Measurements from ENCODE around the gene STK33. TPM values are rescaled to one million over a fixed set of nuclear protein-coding genes. Genes with fewer than 3 reads are reported as not detected.

The STK33 gene
- total RNA-seq, 1 donor from 2014 or later = 17.9 TPM

- H3K27ac Mint-ChIP-seq (ENCODE audit: unreplicated experiment) = no peak overlapping the region
- H3K27me3 Mint-ChIP-seq (ENCODE audit: unreplicated experiment) = no peaks in the 10 kb centered on the region
- TF ChIP-seq CTCF (IDR thresholded peaks at IDR 0.05; ENCODE audit: unreplicated experiment) = no peak
- H3K4me1 Mint-ChIP-seq (ENCODE audit: unreplicated experiment) = no peaks in the 10 kb centered on the region
- H3K9me3 Mint-ChIP-seq (ENCODE audit: unreplicated experiment) = no peaks in the 10 kb centered on the region
- H3K4me3 Mint-ChIP-seq (ENCODE audit: unreplicated experiment) = no peak overlapping the region
- H3K36me3 Mint-ChIP-seq (ENCODE audit: low read depth, unreplicated experiment) = no peaks in the 10 kb centered on the region
- no peak for DNase-seq (ENCODE audit: low spot score)
Measured at GRCh38 chr11:8541448-8541847, 52.6 kb downstream of the STK33 start.

GRCh38 chr11:8533332-8533731 lies 60.7 kb downstream of the STK33 start:
- Mint-ChIP-seq H3K9me3 (ENCODE audit: unreplicated experiment) (no peaks in the 10 kb centered on the region), H3K27me3 (ENCODE audit: unreplicated experiment) (peaks cover 1% of the 10 kb centered on the region), H3K36me3 (ENCODE audit: low read depth, unreplicated experiment) (no peaks in the 10 kb centered on the region), H3K27ac (ENCODE audit: unreplicated experiment) (no peak overlapping the region), H3K4me1 (ENCODE audit: unreplicated experiment) (peaks cover 11% of the 10 kb centered on the region), H3K4me3 (ENCODE audit: unreplicated experiment) (no peak overlapping the region)
- no peak for DNase-seq (ENCODE audit: low spot score)
- TF ChIP-seq CTCF (IDR thresholded peaks at IDR 0.05; ENCODE audit: unreplicated experiment) = no peak

- Mint-ChIP-seq H3K27ac (ENCODE audit: unreplicated experiment) (no peak overlapping the region), H3K4me1 (ENCODE audit: unreplicated experiment) (peaks cover 18% of the 10 kb centered on the region), H3K36me3 (ENCODE audit: low read depth, unreplicated experiment) (no peaks in the 10 kb centered on the region), H3K27me3 (ENCODE audit: unreplicated experiment) (peaks cover 1% of the 10 kb centered on the region), H3K9me3 (ENCODE audit: unreplicated experiment) (no peaks in the 10 kb centered on the region), H3K4me3 (ENCODE audit: unreplicated experiment) (no peak overlapping the region)
- DNase-seq (ENCODE audit: low spot score) = no peak
- TF ChIP-seq CTCF (IDR thresholded peaks at IDR 0.05; ENCODE audit: unreplicated experiment) = no peak
Measured at GRCh38 chr11:8532475-8532874, 61.6 kb downstream of the STK33 start.

GRCh38 chr11:8531982-8532381 lies 62.0 kb downstream of the STK33 start:
- no peaks in the 10 kb centered on the region for H3K36me3 Mint-ChIP-seq (ENCODE audit: low read depth, unreplicated experiment)
- H3K4me1 Mint-ChIP-seq (ENCODE audit: unreplicated experiment) = peaks cover 22% of the 10 kb centered on the region
- TF ChIP-seq CTCF (IDR thresholded peaks at IDR 0.05; ENCODE audit: unreplicated experiment) = no peak
- no peak overlapping the region for H3K27ac Mint-ChIP-seq (ENCODE audit: unreplicated experiment)
- no peak overlapping the region for H3K4me3 Mint-ChIP-seq (ENCODE audit: unreplicated experiment)
- peaks cover 1% of the 10 kb centered on the region for H3K27me3 Mint-ChIP-seq (ENCODE audit: unreplicated experiment)
- no peaks in the 10 kb centered on the region for H3K9me3 Mint-ChIP-seq (ENCODE audit: unreplicated experiment)
- DNase-seq (ENCODE audit: low spot score) = no peak

- Mint-ChIP-seq H3K27ac (ENCODE audit: unreplicated experiment) (no peak overlapping the region), H3K4me3 (ENCODE audit: unreplicated experiment) (no peak overlapping the region), H3K27me3 (ENCODE audit: unreplicated experiment) (peaks cover 1% of the 10 kb centered on the region), H3K4me1 (ENCODE audit: unreplicated experiment) (peaks cover 22% of the 10 kb centered on the region), H3K36me3 (ENCODE audit: low read depth, unreplicated experiment) (no peaks in the 10 kb centered on the region), H3K9me3 (ENCODE audit: unreplicated experiment) (no peaks in the 10 kb centered on the region)
- DNase-seq (ENCODE audit: low spot score) = no peak
- TF ChIP-seq CTCF (IDR thresholded peaks at IDR 0.05; ENCODE audit: unreplicated experiment) = no peak
Measured at GRCh38 chr11:8531312-8531711, 62.7 kb downstream of the STK33 start.

Measured in endothelial cell (in vitro differentiated cells).